ENCODE measurements around the gene FAM180B.
A peak's percentile ranks its signal among the peaks of the same experiment; 100 is the strongest.

The FAM180B gene

GRCh38 chr11:47605921-47606320, 19.4 kb downstream of the FAM180B start:
- no peak for DNase-seq (ENCODE audit: low read depth)

GRCh38 chr11:47606731-47607130, 20.3 kb downstream of the FAM180B start:
- no peak for DNase-seq (ENCODE audit: low read depth)
- H3K4me3 ChIP-seq (ENCODE audit: low read depth, low read length): no peak overlapping the region
- TF ChIP-seq POLR2A (IDR thresholded peaks at IDR 0.05; ENCODE audit: extremely low read depth, insufficient read length): no peak
- no peak for TF ChIP-seq MAX (IDR thresholded peaks at IDR 0.05; ENCODE audit: low read depth, low read length)

More at GRCh38 chr11:47605921-47606320, 19.4 kb downstream of the FAM180B start:
- no peak overlapping the region for H3K4me3 ChIP-seq (ENCODE audit: low read depth, low read length)
- TF ChIP-seq CTCF (IDR thresholded peaks at IDR 0.05; ENCODE audit: low read depth, low read length): no peak
- TF ChIP-seq POLR2A (IDR thresholded peaks at IDR 0.05; ENCODE audit: extremely low read depth, insufficient read length): no peak
- no peak for TF ChIP-seq MAX (IDR thresholded peaks at IDR 0.05; ENCODE audit: low read depth, low read length)
- TF ChIP-seq MYC (IDR thresholded peaks at IDR 0.05; ENCODE audit: low read depth, low read length): no peak

- TF ChIP-seq CTCF (IDR thresholded peaks at IDR 0.05; ENCODE audit: low read depth, low read length) (no peak), MAX (IDR thresholded peaks at IDR 0.05; ENCODE audit: low read depth, low read length) (no peak), MYC (IDR thresholded peaks at IDR 0.05; ENCODE audit: low read depth, low read length) (no peak), POLR2A (IDR thresholded peaks at IDR 0.05; ENCODE audit: extremely low read depth, insufficient read length) (no peak)
- no peak for DNase-seq (ENCODE audit: low read depth)
- no peak overlapping the region for H3K4me3 ChIP-seq (ENCODE audit: low read depth, low read length)
Measured at GRCh38 chr11:47607380-47607779, 20.9 kb downstream of the FAM180B start.

GRCh38 chr11:47609675-47610074, 23.2 kb downstream of the FAM180B start:
- H3K4me3 ChIP-seq (ENCODE audit: low read depth, low read length): no peak overlapping the region
- TF ChIP-seq CTCF (IDR thresholded peaks at IDR 0.05; ENCODE audit: low read depth, low read length): no peak
- TF ChIP-seq MAX (IDR thresholded peaks at IDR 0.05; ENCODE audit: low read depth, low read length): no peak
- DNase-seq (ENCODE audit: low read depth): no peak

- no peak overlapping the region for H3K4me3 ChIP-seq (ENCODE audit: low read depth, low read length)
- no peak for TF ChIP-seq MAX (IDR thresholded peaks at IDR 0.05; ENCODE audit: low read depth, low read length)
- TF ChIP-seq MYC (IDR thresholded peaks at IDR 0.05; ENCODE audit: low read depth, low read length): no peak
- TF ChIP-seq POLR2A (IDR thresholded peaks at IDR 0.05; ENCODE audit: extremely low read depth, insufficient read length): no peak
- no peak for TF ChIP-seq CTCF (IDR thresholded peaks at IDR 0.05; ENCODE audit: low read depth, low read length)
- peak; percentile 70 for DNase-seq (ENCODE audit: low read depth)
Measured at GRCh38 chr11:47611348-47611794, 24.9 kb downstream of the FAM180B start.

- TF ChIP-seq MAX (IDR thresholded peaks at IDR 0.05; ENCODE audit: low read depth, low read length): no peak
- TF ChIP-seq POLR2A (IDR thresholded peaks at IDR 0.05; ENCODE audit: extremely low read depth, insufficient read length): no peak
- no peak for TF ChIP-seq MYC (IDR thresholded peaks at IDR 0.05; ENCODE audit: low read depth, low read length)
- no peak for TF ChIP-seq CTCF (IDR thresholded peaks at IDR 0.05; ENCODE audit: low read depth, low read length)
- no peak for DNase-seq (ENCODE audit: low read depth)
- H3K4me3 ChIP-seq (ENCODE audit: low read depth, low read length): no peak overlapping the region
Measured at GRCh38 chr11:47615249-47615648, 28.8 kb downstream of the FAM180B start.
